GM23338 (cell line): ENCODE measurements around the gene OLAH. TPM values are rescaled to one million over a fixed set of nuclear protein-coding genes. Genes with fewer than 3 reads are reported as not detected.

Experiments
- ATAC-seq: fragments of 200-7000 bp; cut with Tn5 transposase; 3 replicates; pipeline ENCODE4 v1.9.1; 2020
- DNase-seq: peaks from one replicate; pipeline ENCODE4 v3.0.0-alpha.2; 2015; ENCODE audit warnings: low spot score
- H2AFZ ChIP-seq: fragments of 200-600 bp; sonication (generic); 2 replicates; pipeline ENCODE4 v1.8.0; 2016; ENCODE audit warnings: antibody characterized with exemption, mild to moderate bottlenecking, moderate library complexity
- H3F3A ChIP-seq: fragments of 200-600 bp; sonication (generic); replicated peaks from 2 replicates; pipeline ENCODE4 v1.8.0; 2017; ENCODE audit warnings: antibody characterized with exemption, mixed run types, low read depth
- H3K27ac ChIP-seq: fragments of 200-600 bp; sonication (generic); 2 replicates; pipeline ENCODE4 v1.6.1; 2016; ENCODE audit warnings: low read depth
- H3K27me3 ChIP-seq: fragments of 200-600 bp; sonication (generic); 2 replicates; pipeline ENCODE4 v1.8.0; 2016; ENCODE audit warnings: mild to moderate bottlenecking, mixed run types, moderate library complexity; ENCODE audit not compliant: insufficient read depth
- H3K36me3 ChIP-seq: fragments of 200-600 bp; sonication (generic); 2 replicates; pipeline ENCODE4 v1.8.0; 2016; ENCODE audit warnings: mild to moderate bottlenecking; ENCODE audit not compliant: insufficient read depth
- H3K4me1 ChIP-seq: fragments of 200-600 bp; sonication (generic); 2 replicates; pipeline ENCODE4 v1.8.0; 2016; ENCODE audit warnings: mild to moderate bottlenecking, moderate library complexity; ENCODE audit not compliant: insufficient read depth
- H3K4me2 ChIP-seq: fragments of 200-600 bp; sonication (generic); 2 replicates; pipeline ENCODE4 v1.7.1; 2017; ENCODE audit warnings: mixed run types
- H3K4me3 ChIP-seq: fragments of 200-600 bp; sonication (generic); 2 replicates; pipeline ENCODE4 v1.6.1; 2016; ENCODE audit warnings: mixed run types
- H3K79me2 ChIP-seq: fragments of 200-600 bp; sonication (generic); replicated peaks from 2 replicates; pipeline ENCODE4 v1.8.0; 2017; ENCODE audit warnings: mild to moderate bottlenecking; ENCODE audit not compliant: insufficient read depth
- H3K9me2 ChIP-seq: fragments of 200-600 bp; sonication (generic); 2 replicates; pipeline ENCODE4 v1.8.0; 2017; ENCODE audit not compliant: insufficient read depth
- H4K20me1 ChIP-seq: fragments of 200-600 bp; sonication (generic); replicated peaks from 2 replicates; pipeline ENCODE4 v1.8.0; 2017; ENCODE audit warnings: mild to moderate bottlenecking; ENCODE audit not compliant: insufficient read depth
- H3K27ac Mint-ChIP-seq: 2 replicates; pipeline ENCODE4 v1.8.0; 2020; ENCODE audit warnings: inconsistent platforms, mild to moderate bottlenecking, moderate library complexity, mixed read lengths
- H3K27me3 Mint-ChIP-seq: 3 replicates; pipeline ENCODE4 v1.8.0; 2022; ENCODE audit warnings: low read depth, mild to moderate bottlenecking, moderate library complexity, mixed read lengths, inconsistent platforms; ENCODE audit not compliant: insufficient read depth, poor library complexity
- H3K36me3 Mint-ChIP-seq: 3 replicates; pipeline ENCODE4 v1.8.0; 2021; ENCODE audit warnings: low read depth, mild to moderate bottlenecking, inconsistent platforms, moderate library complexity, mixed read lengths
- H3K4me1 Mint-ChIP-seq: 3 replicates; pipeline ENCODE4 v1.8.0; 2020; ENCODE audit warnings: mild to moderate bottlenecking, inconsistent platforms, mixed read lengths
- H3K4me3 Mint-ChIP-seq: 3 replicates; pipeline ENCODE4 v1.8.0; 2021; ENCODE audit warnings: moderate library complexity, mild to moderate bottlenecking, inconsistent platforms, mixed read lengths
- H3K9me3 Mint-ChIP-seq: 3 replicates; pipeline ENCODE4 v1.8.0; 2020; ENCODE audit warnings: moderate library complexity, mild to moderate bottlenecking, inconsistent platforms, mixed read lengths
- CREB1 ChIP-seq: fragments of 250-450 bp; sonication (Bioruptor Pico); IDR thresholded peaks from 2 replicates; pipeline ENCODE4 v1.5.0; 2020; ENCODE audit warnings: low read depth, mild to moderate bottlenecking, moderate library complexity
- CTCF ChIP-seq, 2 experiments: fragments of 200-600 bp in 1 of 2; sonication (generic) in 1 of 2; conservative IDR thresholded peaks; 2 replicates each; pipeline versions ENCODE4 v1.5.1 to v1.6.1; 2016 to 2017; ENCODE audit warnings: antibody characterized with exemption in 2 of 2, low read depth in 2 of 2, mild to moderate bottlenecking in 2 of 2, moderate library complexity in 1 of 2
- ETS1 ChIP-seq: IDR thresholded peaks from 2 replicates; pipeline ENCODE4 v1.6.1; 2016; ENCODE audit warnings: antibody characterized with exemption
- EZH2 ChIP-seq: fragments of 200-600 bp; sonication (generic); IDR thresholded peaks from one replicate; pipeline ENCODE4 v1.8.0; 2017; ENCODE audit warnings: antibody characterized with exemption, mild to moderate bottlenecking, low read depth; ENCODE audit not compliant: unreplicated experiment
- EZH2phosphoT487 ChIP-seq: fragments of 200-600 bp; sonication (generic); IDR thresholded peaks from one replicate; pipeline ENCODE4 v1.8.1; 2018; ENCODE audit warnings: antibody characterized with exemption; ENCODE audit not compliant: unreplicated experiment
- JUNB ChIP-seq: IDR thresholded peaks from one replicate; pipeline ENCODE4 v1.6.1; 2016; ENCODE audit warnings: antibody characterized with exemption; ENCODE audit not compliant: unreplicated experiment
- NANOG ChIP-seq: IDR thresholded peaks from 2 replicates; pipeline ENCODE4 v1.6.1; 2016; ENCODE audit warnings: antibody characterized with exemption, borderline replicate concordance
- POLR2AphosphoS5 ChIP-seq: IDR thresholded peaks from 2 replicates; pipeline ENCODE4 v1.6.1; 2016; ENCODE audit warnings: antibody characterized with exemption, low read depth
- REST ChIP-seq: IDR thresholded peaks from one replicate; pipeline ENCODE4 v1.6.1; 2018; ENCODE audit warnings: antibody characterized with exemption; ENCODE audit not compliant: unreplicated experiment
- STAT1 ChIP-seq: IDR thresholded peaks from one replicate; pipeline ENCODE4 v1.6.1; 2016; ENCODE audit warnings: antibody characterized with exemption; ENCODE audit not compliant: unreplicated experiment
- ZNF114 ChIP-seq: fragments of 250-450 bp; sonication (Bioruptor Pico); IDR thresholded peaks from 2 replicates; pipeline ENCODE4 v1.5.0; 2020; ENCODE audit warnings: mild to moderate bottlenecking, moderate library complexity
- ZNF331 ChIP-seq: fragments of 250-450 bp; sonication (Bioruptor Pico); IDR thresholded peaks from 2 replicates; pipeline ENCODE4 v1.5.0; 2020; ENCODE audit warnings: low read depth, mild to moderate bottlenecking, moderate library complexity
- ZNF462 ChIP-seq: fragments of 250-450 bp; sonication (Bioruptor Pico); IDR thresholded peaks from 2 replicates; pipeline ENCODE4 v1.5.0; 2020; ENCODE audit warnings: mild to moderate bottlenecking, moderate library complexity
- polyA plus RNA-seq: library from polyadenylated mRNA; unstranded; fragments of >200 nt; fragmentation: Nextera tagmentation; extraction: Ambion mirVana; gene quantifications from 2 replicates; pipeline ENCODE4 v1.2.1, GENCODE V29; 2016
- total RNA-seq: library from RNA; depleted of rRNA; stranded (reverse); fragments of >200 nt; shearing (Covaris generic); gene quantifications from 2 replicates; pipeline ENCODE4 v1.2.3, GENCODE V29; 2014

OLAH gene
- total and polyA plus RNA-seq, 2 experiments from 2014 or later, result not detected

GRCh38 chr10:15068802-15069201 is 25.1 kb downstream of the OLAH start:
- Histone ChIP-seq H4K20me1 (no peaks in the 10 kb centered on the region), H3K36me3 (peaks cover 9% of the 10 kb centered on the region), H2AFZ (no peak overlapping the region), H3K4me2 (no peak overlapping the region), H3K9me2 (no peaks in the 10 kb centered on the region; the same call in 1 of the 2 replicates), H3K27ac (no peak overlapping the region), H3K27me3 (no peaks in the 10 kb centered on the region), H3K4me1 (no peaks in the 10 kb centered on the region), H3F3A (no peaks in the 10 kb centered on the region), H3K4me3 (no peak overlapping the region), H3K79me2 (no peaks in the 10 kb centered on the region)
- peaks cover 22% of the 10 kb centered on the region for H3K9me3 Mint-ChIP-seq
- H3K4me3 Mint-ChIP-seq, result no peak overlapping the region
- H3K36me3 Mint-ChIP-seq, result peaks cover 17% of the 10 kb centered on the region
- H3K4me1 Mint-ChIP-seq, result no peaks in the 10 kb centered on the region; the same call in 2 of the 3 replicates
- TF ChIP-seq JUNB, result no peak
- no peak for TF ChIP-seq ZNF331 (CRISPR knock-in tag)
- no peak for TF ChIP-seq STAT1
- TF ChIP-seq EZH2phosphoT487, result no peak
- no peak for TF ChIP-seq CTCF (conservative IDR thresholded peaks at IDR 0.05; ENCODE audit: low read depth in 2 of 2)
- TF ChIP-seq NANOG, result no peak
- no peak for TF ChIP-seq ETS1
- TF ChIP-seq CREB1 (CRISPR knock-in tag), result no peak
- TF ChIP-seq REST, result no peak
- TF ChIP-seq POLR2AphosphoS5, result no peak
- TF ChIP-seq ZNF462 (CRISPR knock-in tag), result no peak
- TF ChIP-seq ZNF114 (CRISPR knock-in tag), result no peak
- no peak for TF ChIP-seq EZH2
- ATAC-seq (no peak), DNase-seq (no peak)
- no peaks in the 10 kb centered on the region for H3K27me3 Mint-ChIP-seq
- no peak overlapping the region for H3K27ac Mint-ChIP-seq
